Prostate gland (tissue), 2 donors: ENCODE results near the gene SPG11. TPM values are rescaled to one million over a fixed set of nuclear protein-coding genes. Genes with fewer than 3 reads are reported as not detected.

Source experiments
- DNase-seq: peaks from one replicate; pipeline ENCODE4 v3.0.0-alpha.2; 2019; ENCODE audit warnings: low spot score
- H3K27ac ChIP-seq, 2 donors: fragments of 200-600 bp; sonication (generic); 2 replicates each; pipeline ENCODE4 v1.5.1; 2017 to 2019
- H3K27me3 ChIP-seq: fragments of 200-600 bp; sonication (generic); replicated peaks from 2 replicates; pipeline ENCODE4 v1.5.1; 2019; ENCODE audit not compliant: insufficient read depth
- H3K36me3 ChIP-seq, 2 donors: fragments of 200-600 bp; sonication (generic); 1 replicate in 1 of 2; 2 replicates in 1 of 2; pipeline versions ENCODE4 v1.5.1 to v1.8.1; 2017 to 2019
- H3K4me1 ChIP-seq: fragments of 200-600 bp; sonication (generic); replicated peaks from 2 replicates; pipeline ENCODE4 v1.5.1; 2019
- H3K4me3 ChIP-seq, 2 donors: fragments of 200-600 bp; sonication (generic); 2 replicates each; pipeline ENCODE4 v1.5.1; 2017 to 2019
- H3K9me3 ChIP-seq: fragments of 200-600 bp; sonication (generic); 2 replicates; pipeline ENCODE4 v1.5.1; 2017
- CTCF ChIP-seq, 4 experiments: fragments of 200-600 bp in 2 of 4; fragments of 450-650 bp in 2 of 4; sonication (generic) in 2 of 4; IDR thresholded peaks; 1 replicate in 3 of 4; 2 replicates in 1 of 4; pipeline ENCODE4 v1.5.1; 2016 to 2019; ENCODE audit warnings: antibody characterized with exemption in 4 of 4, mild to moderate bottlenecking in 2 of 4, moderate library complexity in 2 of 4
- POLR2A ChIP-seq: fragments of 450-650 bp; IDR thresholded peaks from one replicate; pipeline ENCODE4 v1.6.1; 2016; ENCODE audit warnings: antibody characterized with exemption, mild to moderate bottlenecking
- POLR2AphosphoS5 ChIP-seq: sonication (generic); formaldehyde crosslinking; IDR thresholded peaks from one replicate; pipeline ENCODE4 v1.6.1; 2017; ENCODE audit warnings: antibody characterized with exemption
- WGBS: methylation state at CpG from one replicate; pipeline ENCODE4 v1.1.5; 2018; 5-methylcytosine and 5-hydroxymethylcytosine counted together
- intact Hi-C: fragments of 100-400 bp; cut with DNase I; formaldehyde crosslinking; loops from one replicate; pipeline ENCODE4 v1.14.2; 2022
- total RNA-seq, 2 donors: library from RNA; depleted of rRNA; stranded (reverse); fragments of >200 nt; gene quantifications; one replicate each; pipeline ENCODE4 v1.1.0, GENCODE V29; 2016

SPG11 gene
- total RNA-seq, 2 donors from 2014 or later: 86.2 to 93.7 TPM

DNA sequence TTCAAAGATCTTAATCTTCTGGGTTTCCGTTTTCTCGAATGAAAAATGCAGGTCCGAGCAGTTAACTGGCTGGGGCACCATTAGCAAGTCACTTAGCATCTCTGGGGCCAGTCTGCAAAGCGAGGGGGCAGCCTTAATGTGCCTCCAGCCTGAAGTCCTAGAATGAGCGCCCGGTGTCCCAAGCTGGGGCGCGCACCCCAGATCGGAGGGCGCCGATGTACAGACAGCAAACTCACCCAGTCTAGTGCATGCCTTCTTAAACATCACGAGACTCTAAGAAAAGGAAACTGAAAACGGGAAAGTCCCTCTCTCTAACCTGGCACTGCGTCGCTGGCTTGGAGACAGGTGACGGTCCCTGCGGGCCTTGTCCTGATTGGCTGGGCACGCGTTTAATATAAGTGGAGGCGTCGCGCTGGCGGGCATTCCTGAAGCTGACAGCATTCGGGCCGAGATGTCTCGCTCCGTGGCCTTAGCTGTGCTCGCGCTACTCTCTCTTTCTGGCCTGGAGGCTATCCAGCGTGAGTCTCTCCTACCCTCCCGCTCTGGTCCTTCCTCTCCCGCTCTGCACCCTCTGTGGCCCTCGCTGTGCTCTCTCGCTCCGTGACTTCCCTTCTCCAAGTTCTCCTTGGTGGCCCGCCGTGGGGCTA, 47.8 kb upstream of the SPG11 start, which contains the start of the genes B2M and PATL2:
B2M (plus strand) TSS at position 422 of the 647 bp plus-strand sequence; CDS start at position 452, 30 bp downstream.
PATL2 (minus strand) TSS at position 228 of the 647 bp plus-strand sequence. CDS start 34,833 bp downstream, outside the sequence.
- intact Hi-C loops: loop anchor here (1.0 to 5.0 kb wide), 5 partner anchors 17 to 424 kb away; partner anchors contain the start of genes CTDSPL2, EIF3J, GOLM2 and SPG11

DNA sequence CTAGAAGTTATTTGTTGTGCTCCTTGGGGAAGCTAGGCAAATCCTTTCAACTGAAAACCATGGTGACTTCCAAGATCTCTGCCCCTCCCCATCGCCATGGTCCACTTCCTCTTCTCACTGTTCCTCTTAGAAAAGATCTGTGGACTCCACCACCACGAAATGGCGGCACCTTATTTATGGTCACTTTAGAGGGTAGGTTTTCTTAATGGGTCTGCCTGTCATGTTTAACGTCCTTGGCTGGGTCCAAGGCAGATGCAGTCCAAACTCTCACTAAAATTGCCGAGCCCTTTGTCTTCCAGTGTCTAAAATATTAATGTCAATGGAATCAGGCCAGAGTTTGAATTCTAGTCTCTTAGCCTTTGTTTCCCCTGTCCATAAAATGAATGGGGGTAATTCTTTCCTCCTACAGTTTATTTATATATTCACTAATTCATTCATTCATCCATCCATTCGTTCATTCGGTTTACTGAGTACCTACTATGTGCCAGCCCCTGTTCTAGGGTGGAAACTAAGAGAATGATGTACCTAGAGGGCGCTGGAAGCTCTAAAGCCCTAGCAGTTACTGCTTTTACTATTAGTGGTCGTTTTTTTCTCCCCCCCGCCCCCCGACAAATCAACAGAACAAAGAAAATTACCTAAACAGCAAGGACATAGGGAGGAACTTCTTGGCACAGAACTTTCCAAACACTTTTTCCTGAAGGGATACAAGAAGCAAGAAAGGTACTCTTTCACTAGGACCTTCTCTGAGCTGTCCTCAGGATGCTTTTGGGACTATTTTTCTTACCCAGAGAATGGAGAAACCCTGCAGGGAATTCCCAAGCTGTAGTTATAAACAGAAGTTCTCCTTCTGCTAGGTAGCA, 47.0 kb upstream of the SPG11 start:
- H3K9me3 ChIP-seq: no peaks in the 10 kb centered on the region
- no peaks in the 10 kb centered on the region for H3K36me3 ChIP-seq
- peak; percentile 35 for DNase-seq
- peak overlapping the region; percentile 80 to 96 for H3K4me3 ChIP-seq
- no peaks in the 10 kb centered on the region for H3K4me1 ChIP-seq
- TF ChIP-seq POLR2AphosphoS5 (no peak), CTCF (IDR thresholded peaks at IDR 0.05) (peak in 2 of 4 experiments; percentile 10 to 20)
- H3K27me3 ChIP-seq: no peaks in the 10 kb centered on the region
- 19% methylated on average over 11 of the region's 11 CpGs for WGBS
- peak overlapping the region; percentile 97 to 99 for H3K27ac ChIP-seq
- intact Hi-C loops: loop anchor here (1.0 to 5.0 kb wide), 5 partner anchors 18 to 423 kb away; partner anchors contain the start of genes CTDSPL2, EIF3J, GOLM2 and SPG11

More for the DNA sequence above, 47.8 kb upstream of the SPG11 start, which contains the start of the genes B2M and PATL2:
- Histone ChIP-seq H3K9me3 (no peaks in the 10 kb centered on the region), H3K4me1 (no peaks in the 10 kb centered on the region), H3K36me3 (peaks cover 0 to 5% of the 10 kb centered on the region in 2 donors), H3K27me3 (no peaks in the 10 kb centered on the region), H3K4me3 (peak within 1 kb of the TSS; percentile 80 to 96), H3K27ac (peak within 1 kb of the TSS; percentile 97 to 99)
- TF ChIP-seq CTCF (IDR thresholded peaks at IDR 0.05): peak in 1 of 4 experiments; percentile 23
- TF ChIP-seq POLR2A: peak; percentile 100
- TF ChIP-seq POLR2AphosphoS5: peak; percentile 100
- peak; percentile 97 for DNase-seq
- under 1% methylated on average over 37 of the region's 37 CpGs for WGBS

DNA sequence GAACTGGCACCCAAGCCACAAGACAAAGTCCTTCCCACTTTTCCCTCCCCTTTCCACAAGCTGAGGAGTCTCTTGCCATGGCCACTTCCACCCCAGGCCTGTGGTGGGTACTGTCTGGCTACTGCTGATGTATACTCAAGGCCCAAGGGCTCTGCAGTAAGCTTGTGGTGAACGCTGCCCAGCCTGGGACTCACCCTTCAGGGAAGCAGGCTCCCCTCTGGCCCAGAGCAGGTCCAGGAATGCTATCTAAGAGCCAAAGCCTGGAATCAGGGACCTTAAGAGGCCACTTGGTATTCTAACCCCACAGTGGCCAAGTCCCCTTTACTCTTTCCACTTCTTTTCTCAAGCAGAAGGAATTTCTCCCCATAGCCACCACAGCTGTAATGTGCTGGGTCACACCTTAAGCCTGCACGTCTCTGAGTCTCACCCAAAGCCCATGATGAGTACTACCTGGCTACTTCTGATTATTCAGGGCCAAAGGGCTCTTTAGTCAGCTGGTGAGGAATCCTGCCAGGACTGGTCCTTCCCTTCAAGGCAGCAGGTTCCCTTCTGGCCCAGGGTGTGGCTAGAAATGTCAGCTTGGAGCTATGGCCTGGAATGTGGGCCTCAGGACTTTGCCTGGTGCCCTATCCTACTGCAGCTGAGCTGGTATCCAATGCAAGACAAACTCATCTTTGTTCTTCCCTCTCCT, 43.6 kb upstream of the SPG11 start:
- Histone ChIP-seq H3K9me3 (no peaks in the 10 kb centered on the region), H3K36me3 (no peaks in the 10 kb centered on the region), H3K27ac (no peak overlapping the region), H3K27me3 (no peaks in the 10 kb centered on the region), H3K4me3 (no peak overlapping the region), H3K4me1 (no peaks in the 10 kb centered on the region)
- TF ChIP-seq CTCF (IDR thresholded peaks at IDR 0.05): no peak
- no peak for TF ChIP-seq POLR2A
- TF ChIP-seq POLR2AphosphoS5: no peak
- intact Hi-C loops: no loop called here
- no peak for DNase-seq
- WGBS: 94% methylated on average over 2 of the region's 2 CpGs

- H3K36me3 ChIP-seq: no peaks in the 10 kb centered on the region
- WGBS: 90% methylated on average over 2 of the region's 2 CpGs
- no peaks in the 10 kb centered on the region for H3K27me3 ChIP-seq
- H3K27ac ChIP-seq: no peak overlapping the region
- H3K4me3 ChIP-seq: no peak overlapping the region
- DNase-seq: no peak
- H3K4me1 ChIP-seq: no peaks in the 10 kb centered on the region
- TF ChIP-seq POLR2AphosphoS5 (no peak), POLR2A (no peak), CTCF (IDR thresholded peaks at IDR 0.05) (no peak)
- no peaks in the 10 kb centered on the region for H3K9me3 ChIP-seq
- intact Hi-C loops: no loop called here
These were observed 42.9 kb upstream of the SPG11 start for GRCh38 chr15:44706401-44706800.
